GOT3 (cell line): ENCODE results near the gene SLC27A2.

ENCODE experiments used
- DNase-seq: peaks from one replicate; lab custom pipeline; 2025; ENCODE audit warnings: mixed read lengths; lab: John Stamatoyannopoulos, UW

Gene SLC27A2

GRCh38 chr15:50241684-50242450 is 59.9 kb downstream of the SLC27A2 start:
- DNase-seq, result no peak

- no peak for DNase-seq
These were observed 62.2 kb downstream of the SLC27A2 start for GRCh38 chr15:50244153-50244552.

GRCh38 chr15:50244959-50245624 is 63.1 kb downstream of the SLC27A2 start:
- no peak for DNase-seq

- DNase-seq, result no peak
These were observed 64.6 kb downstream of the SLC27A2 start for GRCh38 chr15:50246631-50247030.

DNA sequence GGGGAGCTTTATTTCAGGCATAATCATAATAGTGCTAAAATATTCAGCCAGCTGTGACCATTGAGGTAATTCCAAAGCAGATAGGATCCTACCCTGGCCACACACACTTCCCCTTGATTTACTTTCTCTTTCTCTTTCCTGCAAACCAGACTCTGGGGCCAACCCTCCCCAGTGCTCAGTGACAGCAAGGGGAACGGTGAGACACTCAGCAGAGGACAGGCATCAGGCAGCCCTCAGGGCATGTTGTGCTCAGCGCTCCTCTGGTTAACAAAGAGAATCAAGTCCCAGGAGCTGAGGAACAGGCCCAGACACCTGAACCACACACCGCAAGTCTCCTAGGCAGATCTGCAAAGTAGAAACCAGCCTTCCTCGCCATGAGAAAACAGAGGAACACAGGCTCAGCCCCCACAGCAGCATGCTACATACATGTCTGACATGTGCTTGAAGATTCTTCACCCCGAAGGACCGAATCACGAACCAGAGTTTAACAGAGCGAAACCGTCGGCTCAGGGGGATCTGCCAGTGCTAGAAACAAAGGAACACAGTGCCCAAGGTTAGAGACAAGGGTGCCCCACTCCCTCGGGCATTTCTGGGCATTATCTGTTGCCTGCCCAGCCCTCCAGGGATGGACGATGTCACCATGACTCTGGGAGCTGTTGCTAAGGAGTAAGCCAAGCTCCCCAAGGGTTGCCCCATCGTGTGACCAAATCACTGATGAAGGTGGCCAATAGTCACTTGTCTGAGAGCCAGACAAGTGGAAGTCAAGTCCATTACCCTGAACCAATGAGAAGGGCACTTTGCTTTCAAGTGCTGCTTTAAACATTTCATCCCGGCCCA is 66.0 kb downstream of the SLC27A2 start:
- DNase-seq, result no peak

DNA sequence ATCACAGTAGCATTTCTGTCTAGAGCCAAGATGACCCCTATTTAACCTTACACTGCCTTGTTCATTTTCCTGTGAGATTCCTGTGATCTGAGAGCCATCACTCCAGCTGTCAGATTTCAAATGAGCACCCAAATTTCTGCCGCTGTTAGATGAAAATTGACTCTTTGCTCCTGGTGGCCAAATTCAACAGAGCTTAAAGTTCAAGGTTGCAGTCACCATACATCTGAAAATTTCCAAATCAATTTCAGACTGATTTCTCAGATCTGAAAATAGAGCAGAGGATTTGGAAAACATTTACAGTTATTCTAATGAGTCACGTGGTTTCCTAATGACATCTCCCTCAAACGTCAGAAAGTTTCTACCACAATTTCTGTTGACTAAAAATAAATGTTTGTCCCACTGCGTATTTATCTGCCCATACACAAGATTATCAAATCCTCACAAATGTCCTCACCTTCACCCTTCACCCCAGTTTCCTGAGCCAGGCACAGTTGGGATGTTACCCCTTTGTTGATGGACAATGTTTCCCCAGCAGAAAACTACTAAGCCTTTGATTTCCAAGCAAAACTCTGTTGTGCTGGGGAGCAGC is 67.1 kb downstream of the SLC27A2 start:
- no peak for DNase-seq

DNA sequence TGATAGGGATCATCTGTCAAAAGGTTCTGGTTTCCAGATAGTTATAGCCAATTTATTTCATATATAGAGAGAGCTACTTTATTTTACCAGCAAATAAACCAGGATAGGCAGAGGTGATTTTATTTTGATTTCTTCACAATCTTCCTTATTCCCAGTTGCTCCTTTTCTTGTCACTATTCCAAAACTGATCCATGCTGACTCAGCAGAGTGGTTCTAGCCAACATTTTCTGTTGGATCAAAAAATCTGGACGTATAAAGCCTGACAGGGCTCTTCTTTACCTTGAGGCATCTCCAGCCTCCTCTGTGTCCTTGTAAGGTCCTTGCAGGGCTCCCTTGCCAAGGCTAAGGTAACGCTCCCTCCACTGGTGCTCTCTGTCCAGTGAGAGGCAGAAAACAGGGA is 67.7 kb downstream of the SLC27A2 start:
- DNase-seq, result no peak

DNA sequence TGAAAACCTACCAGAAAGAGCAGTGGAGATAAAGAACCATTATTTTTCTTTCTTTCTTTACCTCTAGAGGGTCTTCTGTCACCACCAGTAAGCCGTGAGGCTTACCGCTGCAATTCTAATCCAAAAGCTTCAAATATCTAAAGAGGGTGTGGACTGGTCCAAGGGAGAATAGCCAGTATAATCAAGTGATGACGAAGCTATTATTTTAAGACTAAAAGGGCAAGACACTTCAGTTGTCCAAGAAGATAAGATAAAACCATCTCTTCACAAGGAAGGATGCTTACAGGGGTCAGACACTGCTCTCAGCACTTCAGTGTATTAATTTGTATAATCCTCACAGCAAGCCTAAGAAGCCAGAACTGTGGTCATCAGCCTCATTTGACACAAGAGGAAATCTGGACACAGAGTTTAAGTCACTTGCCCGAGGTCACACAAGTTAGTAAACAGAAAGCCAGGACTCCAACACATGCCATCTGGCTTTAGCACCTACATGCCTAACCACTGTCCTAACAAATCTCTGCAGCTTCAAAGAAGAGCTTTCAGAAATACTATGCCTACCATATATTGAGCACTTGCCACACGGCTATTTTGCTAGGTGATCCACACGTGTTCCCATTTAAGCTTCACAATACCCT is 68.9 kb downstream of the SLC27A2 start:
- no peak for DNase-seq

DNA sequence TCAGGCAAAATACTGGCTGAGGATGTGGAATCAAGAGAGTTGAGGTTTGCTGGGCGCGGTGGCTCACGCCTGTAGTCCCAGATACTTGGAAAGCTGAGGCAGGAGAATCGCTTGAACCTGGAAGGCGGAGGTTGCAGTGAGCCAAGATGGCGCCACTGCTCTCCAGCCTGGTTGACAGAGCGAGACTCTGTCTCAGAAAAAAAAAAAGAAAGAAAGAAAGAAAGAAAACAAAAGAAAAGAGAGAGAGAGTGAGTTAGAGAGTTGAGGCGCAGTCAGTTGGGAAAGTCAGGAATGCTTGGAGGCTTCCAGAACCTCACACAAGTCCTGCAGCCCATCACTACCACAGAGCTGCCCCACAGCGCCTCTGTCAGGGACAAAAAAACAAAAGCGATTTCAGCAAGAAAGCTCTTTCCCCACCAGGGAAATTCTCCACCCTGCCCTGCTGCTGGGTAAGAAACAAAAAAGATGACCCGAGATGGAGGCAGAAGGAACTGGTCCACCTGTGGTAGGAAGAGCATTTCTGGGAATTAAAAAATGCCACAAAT is 69.7 kb downstream of the SLC27A2 start:
- DNase-seq, result no peak

DNA sequence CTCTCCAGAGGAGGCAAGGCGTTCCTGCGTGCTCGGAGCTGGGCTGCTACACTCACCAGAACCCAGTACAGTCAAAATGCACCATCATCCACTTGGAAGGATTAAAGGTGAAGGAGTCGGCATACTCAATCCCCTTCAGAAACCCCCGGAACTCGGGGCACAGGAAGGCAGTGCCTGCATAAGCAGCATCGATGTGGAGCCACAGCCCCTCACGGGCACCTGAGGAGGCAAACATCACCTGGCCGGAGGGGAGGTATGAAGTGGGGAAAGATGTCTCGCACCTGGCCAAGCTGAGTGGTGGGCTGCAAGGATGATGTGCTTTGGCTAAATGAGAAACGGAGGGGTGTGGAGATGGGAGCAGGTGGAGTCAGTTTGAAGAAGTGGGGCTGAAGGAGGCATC is 70.6 kb downstream of the SLC27A2 start:
- no peak for DNase-seq

DNA sequence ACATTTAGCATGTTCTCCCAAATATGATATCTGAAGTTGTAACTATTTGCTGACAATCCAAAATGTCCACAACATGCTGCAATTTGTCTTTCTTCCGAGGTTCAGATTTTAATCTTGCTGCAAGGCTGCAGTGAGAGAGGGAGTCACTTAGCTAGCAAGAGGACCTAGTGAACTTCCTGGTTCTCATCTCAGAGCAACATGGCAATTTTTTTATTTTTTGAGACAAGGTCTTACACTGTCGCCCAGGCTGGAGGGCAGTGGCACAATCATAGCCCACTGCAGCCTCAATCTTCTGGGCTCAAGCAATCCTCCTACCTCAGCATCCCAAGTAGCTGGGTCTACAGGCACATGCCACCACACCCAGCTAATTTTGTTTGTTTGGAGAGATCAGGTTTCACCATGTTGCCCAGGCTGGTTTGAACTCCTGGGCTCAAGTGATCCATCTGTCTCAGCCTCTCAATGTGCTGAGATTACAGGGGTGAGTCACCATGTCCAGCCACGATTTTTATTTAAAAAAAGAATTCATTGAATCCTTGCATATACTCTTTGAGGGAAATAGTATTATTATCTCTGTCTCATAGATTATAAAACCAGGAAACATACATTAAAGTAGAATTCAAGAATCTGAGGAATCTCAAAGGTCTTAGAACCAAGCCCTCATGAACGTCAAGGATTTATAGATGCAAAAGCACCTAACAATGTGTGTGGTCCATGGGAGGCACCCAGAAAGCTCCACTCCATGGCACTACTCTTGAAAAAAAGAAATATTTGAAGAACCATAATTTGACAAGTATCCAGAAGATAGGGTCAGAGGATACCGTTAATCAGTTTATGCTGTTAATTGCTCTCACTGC is 74.4 kb downstream of the SLC27A2 start:
- no peak for DNase-seq

DNA sequence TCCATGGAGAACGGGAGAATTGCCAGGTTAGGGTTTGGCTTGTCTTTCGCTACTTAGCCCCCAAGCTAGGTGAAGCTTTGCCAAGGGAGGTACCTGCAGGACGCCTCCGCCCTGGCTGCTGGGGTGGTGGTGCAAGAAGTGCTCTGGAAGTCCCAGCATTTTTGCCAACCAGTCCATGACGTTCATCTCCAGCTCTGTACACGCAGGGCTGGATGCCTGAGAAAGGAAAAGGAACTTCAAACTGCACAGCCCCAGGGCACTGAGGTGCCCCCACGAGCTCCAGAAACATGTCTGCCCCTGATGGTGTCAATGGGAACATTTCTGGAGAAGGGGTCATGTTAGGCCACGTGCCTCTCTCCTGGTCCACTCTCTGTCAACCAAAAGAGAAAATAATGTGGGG is 75.3 kb downstream of the SLC27A2 start:
- no peak for DNase-seq

- no peak for DNase-seq
These were observed 75.9 kb downstream of the SLC27A2 start for GRCh38 chr15:50257924-50258323.

- no peak for DNase-seq
These were observed 77.3 kb downstream of the SLC27A2 start for GRCh38 chr15:50259276-50259675.

- DNase-seq, result no peak
These were observed 79.0 kb downstream of the SLC27A2 start for GRCh38 chr15:50260969-50261496.

GRCh38 chr15:50261981-50262380 is 80.0 kb downstream of the SLC27A2 start:
- DNase-seq, result no peak

DNA sequence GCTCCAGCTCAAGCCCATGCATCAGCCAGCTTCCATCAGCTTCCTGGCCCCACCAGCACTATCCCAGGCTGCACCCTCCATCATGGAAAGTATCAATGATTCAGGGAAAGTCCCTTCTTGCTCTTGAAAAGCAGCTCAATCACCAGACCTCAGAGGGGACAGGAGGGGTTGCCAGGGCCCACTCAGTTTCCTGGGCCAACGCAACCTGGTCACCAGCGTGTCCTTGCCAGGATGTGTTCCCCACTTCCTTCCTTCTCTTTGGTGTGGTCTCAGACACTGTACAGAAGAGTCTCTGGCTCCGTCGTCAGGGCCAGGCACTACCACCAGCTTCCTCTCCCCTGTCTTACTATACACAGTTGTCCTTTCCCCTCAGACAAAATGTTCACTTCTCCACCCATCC is 80.5 kb downstream of the SLC27A2 start:
- DNase-seq, result no peak

GRCh38 chr15:50265620-50266019 is 83.6 kb downstream of the SLC27A2 start, which contains the start of gene HDC:
Gene HDC (minus strand): TSS chr15:50265726. CDS start chr15:50265623, 103 bp downstream.
- DNase-seq, result no peak

GRCh38 chr15:50267577-50267976 is 85.6 kb downstream of the SLC27A2 start:
- no peak for DNase-seq

DNA sequence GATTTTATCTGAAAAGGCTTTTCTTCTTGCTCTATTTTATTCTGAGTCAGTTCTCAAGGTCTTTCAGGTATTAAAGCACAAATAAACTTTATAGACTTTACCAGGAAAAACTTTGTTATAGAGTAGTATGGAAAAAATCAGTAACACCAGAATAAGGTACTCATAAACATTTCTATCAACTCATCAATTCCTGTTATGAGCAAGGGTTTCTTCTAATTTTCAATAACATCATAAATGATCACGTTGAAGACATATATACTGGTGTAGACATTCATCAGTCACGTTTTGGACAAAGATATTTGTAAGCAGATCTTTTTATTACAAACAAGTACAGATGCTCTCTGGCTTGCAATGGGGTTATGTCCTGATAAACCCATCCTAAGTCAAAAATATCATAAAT is 93.1 kb downstream of the SLC27A2 start:
- no peak for DNase-seq
